Inflammatory macrophage treated with lipopolysaccharide for 4 hours (primary cell): ENCODE measurements around the gene GM2A.
A peak's percentile ranks its signal among the peaks of the same experiment; 100 is the strongest.
"Not testable (repeated sequence)": the region's sequence is repeated elsewhere in the genome, so short reads cannot be mapped to it uniquely, and the experiment has no call there.

Source experiments
- DNase-seq: peaks from one replicate; pipeline ENCODE4 v3.0.0-alpha.2; 2020

Gene GM2A

GRCh38 chr5:151254556-151254955, 1.6 kb downstream of the GM2A start:
- DNase-seq = peak; percentile 79

DNA sequence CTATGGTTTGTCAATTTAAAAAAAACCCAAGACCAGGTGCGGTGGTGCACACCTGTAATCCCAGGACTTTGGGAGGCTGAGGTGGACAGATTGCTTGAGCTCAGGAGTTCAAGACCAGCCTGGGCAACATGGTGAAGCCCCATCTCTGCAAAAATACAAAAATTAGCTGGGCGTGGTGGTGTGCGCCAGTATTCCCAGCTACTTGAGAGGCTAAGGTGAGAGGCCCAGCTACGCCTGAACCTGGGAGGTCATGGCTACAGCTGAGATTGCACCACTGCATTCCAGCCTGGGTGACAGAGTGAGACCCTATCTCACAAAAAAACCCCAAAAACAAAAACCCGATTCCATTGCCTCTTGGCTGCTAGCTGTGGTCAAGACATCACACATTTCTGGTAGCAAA, 2.0 kb downstream of the GM2A start:
- not testable (repeated sequence) for DNase-seq

GRCh38 chr5:151255621-151256286, 2.8 kb downstream of the GM2A start:
- DNase-seq = peak; percentile 85

DNA sequence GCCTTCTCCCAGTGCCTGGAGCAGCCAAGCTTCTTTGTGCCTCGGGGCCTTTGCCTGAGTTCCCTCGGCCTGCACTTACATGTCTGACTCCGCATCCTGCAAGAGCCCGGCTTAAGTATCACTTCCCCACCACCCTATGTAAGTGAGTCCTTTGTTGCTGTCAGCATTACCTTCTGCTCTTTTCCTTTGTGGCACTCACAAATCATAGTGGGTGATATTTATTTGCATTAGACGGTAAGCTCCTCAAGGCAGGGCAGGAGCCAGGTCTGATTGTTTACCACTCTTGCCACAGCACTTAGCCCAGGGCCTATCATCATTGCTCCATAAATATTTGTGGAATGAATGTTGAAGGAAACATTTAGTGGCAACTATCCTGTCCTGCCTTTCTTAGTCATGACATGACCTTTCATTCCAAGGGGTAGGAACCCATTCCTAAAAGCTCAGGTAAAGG, 4.8 kb downstream of the GM2A start:
- peak; percentile 86 for DNase-seq

DNA sequence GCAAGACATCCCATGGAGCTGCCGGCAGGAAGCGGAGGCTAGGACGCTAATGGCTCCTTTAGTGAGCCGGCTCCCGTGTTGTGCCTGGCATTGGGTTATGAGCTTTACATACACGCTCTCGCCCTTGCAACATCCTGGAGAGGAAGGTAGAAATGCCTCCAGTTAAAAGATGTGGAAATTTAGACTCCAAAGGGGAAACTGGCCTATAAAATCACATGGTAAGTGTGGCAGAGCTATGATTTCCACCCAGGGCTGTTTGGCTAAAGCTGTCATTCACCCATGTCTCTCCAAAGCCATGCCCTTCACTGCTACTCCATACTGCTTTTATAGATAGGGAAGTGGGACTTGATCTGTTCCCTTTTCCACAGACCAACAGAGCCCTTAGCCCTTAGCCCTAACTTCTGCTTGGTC, 5.2 kb downstream of the GM2A start:
- peak; percentile 94 for DNase-seq

DNA sequence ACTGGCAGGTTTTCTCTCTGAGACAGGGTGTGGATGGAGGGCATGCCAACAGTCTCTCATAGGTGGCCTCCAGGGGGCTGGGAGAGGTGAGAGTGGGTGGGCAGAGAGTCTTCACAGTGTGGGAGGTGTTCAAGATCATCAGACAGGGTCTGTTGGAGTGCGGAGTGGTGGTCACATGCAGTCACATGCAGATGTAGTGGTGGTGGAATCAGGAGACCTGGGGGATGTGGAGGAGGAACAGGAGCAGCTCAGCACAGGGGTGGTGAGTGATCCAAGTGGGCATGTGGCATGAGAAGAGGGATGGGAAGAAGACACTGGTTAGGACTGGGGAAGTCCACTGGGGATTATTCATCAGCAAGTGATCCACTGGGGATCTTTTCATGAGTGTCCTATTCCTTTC, 5.8 kb downstream of the GM2A start:
- DNase-seq = peak; percentile 84

DNA sequence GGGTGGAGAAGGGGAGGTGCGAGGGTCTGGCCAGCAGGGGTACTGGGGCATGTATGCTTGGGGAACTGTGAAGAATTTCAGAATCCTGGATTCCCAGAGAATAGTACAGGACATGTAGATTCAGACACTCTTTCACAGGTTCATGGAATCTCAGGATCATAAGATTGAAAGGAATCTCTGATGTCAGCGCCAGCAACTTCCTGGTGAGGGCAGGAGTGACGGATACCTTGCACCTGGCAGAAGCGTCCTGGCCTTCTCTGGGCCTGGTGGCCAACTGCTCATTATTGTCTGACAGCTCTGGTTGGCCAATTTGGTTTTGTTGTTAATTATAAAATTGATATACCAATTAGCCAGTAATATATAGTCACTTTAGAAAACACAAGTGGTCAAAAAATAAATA, 6.9 kb downstream of the GM2A start:
- DNase-seq = no peak

DNA sequence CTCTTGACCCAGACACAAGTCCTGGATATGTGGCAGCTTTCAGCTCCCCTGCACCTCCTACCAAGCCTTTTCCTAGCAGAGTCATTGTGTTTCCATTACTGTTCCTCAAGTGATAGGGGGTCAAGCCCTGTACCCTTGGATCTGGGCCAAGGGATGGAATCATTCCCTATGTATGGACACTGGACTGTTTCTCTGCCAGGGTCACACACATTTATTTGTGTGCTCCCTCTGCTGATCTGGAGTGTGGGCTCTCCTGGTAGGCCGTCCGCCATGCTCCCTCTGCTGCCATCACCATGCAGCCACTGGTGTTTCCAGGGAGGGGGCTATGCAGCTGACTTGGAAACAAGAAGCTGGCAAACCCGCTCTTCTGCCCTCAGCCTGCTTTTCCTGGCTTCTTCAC, 9.5 kb downstream of the GM2A start:
- no peak for DNase-seq

DNA sequence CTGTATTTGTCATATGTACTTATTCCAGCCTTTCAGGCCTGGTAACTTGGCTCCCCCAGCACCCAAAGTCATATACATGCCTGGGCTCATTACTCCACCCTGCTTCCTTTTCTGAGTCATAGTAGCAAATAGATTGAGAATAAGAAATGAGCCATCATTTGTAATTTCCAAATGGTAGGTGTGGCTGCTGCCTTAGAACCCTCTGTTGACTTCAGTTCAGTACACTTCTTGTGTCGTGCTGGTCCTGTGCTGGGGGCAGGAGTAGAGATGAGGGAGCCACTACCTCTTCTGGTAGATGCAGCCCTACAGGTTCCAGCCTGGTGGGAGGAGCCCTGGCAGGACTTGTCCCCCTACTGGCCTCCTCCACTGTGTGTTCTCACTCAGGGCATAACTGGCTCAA, 11.1 kb downstream of the GM2A start:
- peak; percentile 91 for DNase-seq

- no peak for DNase-seq
Measured at GRCh38 chr5:151267491-151268260, 14.7 kb downstream of the GM2A start.

GRCh38 chr5:151270599-151270998, 17.6 kb downstream of the GM2A start:
- peak; percentile 97 for DNase-seq

GRCh38 chr5:151271336-151271735, 18.4 kb downstream of the GM2A start:
- peak; percentile 60 for DNase-seq

GRCh38 chr5:151274666-151275065, 21.7 kb downstream of the GM2A start:
- DNase-seq = no peak

- DNase-seq = no peak
Measured at GRCh38 chr5:151275803-151276202, 22.8 kb downstream of the GM2A start.

- DNase-seq = no peak
Measured at GRCh38 chr5:151278845-151279244, 25.9 kb downstream of the GM2A start.

GRCh38 chr5:151280443-151280842, 27.5 kb downstream of the GM2A start:
- DNase-seq = peak; percentile 45

GRCh38 chr5:151281001-151281639, 28.1 kb downstream of the GM2A start:
- no peak for DNase-seq

- no peak for DNase-seq
Measured at GRCh38 chr5:151283120-151283825, 30.3 kb downstream of the GM2A start.

- no peak for DNase-seq
Measured at GRCh38 chr5:151284392-151284967, 31.5 kb downstream of the GM2A start.

- no peak for DNase-seq
Measured at GRCh38 chr5:151285683-151286082, 32.7 kb downstream of the GM2A start.

GRCh38 chr5:151286246-151286645, 33.3 kb downstream of the GM2A start:
- no peak for DNase-seq

DNA sequence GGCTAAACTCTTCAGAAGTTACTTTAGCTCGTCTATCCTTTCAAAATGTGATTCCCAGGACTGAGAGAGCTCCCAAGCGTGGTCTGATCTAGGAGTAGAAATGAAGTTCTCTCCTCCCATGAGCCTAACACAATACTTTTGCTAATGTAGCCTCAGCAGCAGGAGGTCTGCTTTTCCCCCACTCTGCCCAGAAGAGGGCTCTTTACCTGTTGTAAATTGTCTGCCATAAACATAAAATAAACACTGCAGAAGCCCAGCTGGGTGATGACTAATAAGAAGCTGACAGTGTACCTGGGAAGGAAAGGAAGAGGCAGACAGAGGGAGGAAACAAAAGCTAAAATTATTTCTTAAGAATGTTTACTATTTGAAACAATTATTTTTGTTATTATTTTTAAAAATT, 35.2 kb downstream of the GM2A start:
- no peak for DNase-seq

- DNase-seq = no peak
Measured at GRCh38 chr5:151293624-151294023, 40.6 kb downstream of the GM2A start.
